ENCODE data around the gene SHOC2. TPM values are rescaled to one million over a fixed set of nuclear protein-coding genes. Genes with fewer than 3 reads are reported as not detected.

SHOC2 gene
- total RNA-seq, 2 experiments from 2014 or later: 24.9 to 27.2 TPM

- no peak for DNase-seq
- intact Hi-C loops (cut with micrococcal nuclease): no loop called here
- Mint-ChIP-seq H3K36me3 (ENCODE audit: low read depth) (no peaks in the 10 kb centered on the region), H3K27ac (no peak overlapping the region), H3K4me1 (ENCODE audit: low read depth) (peaks cover 39% of the 10 kb centered on the region), H3K27me3 (ENCODE audit: low read depth) (no peaks in the 10 kb centered on the region), H3K9me3 (no peaks in the 10 kb centered on the region), H3K4me3 (no peak overlapping the region)
- CTCF ChIA-PET: interaction anchor here (0.6 kb wide), 1 partner anchor 24 kb away, joined by 3 read pairs; no protein-coding TSS in a partner anchor
Observed at GRCh38 chr10:110923856-110924493, 4.6 kb downstream of the SHOC2 start.

GRCh38 chr10:110927461-110927860 lies 8.1 kb downstream of the SHOC2 start:
- Mint-ChIP-seq H3K4me1 (ENCODE audit: low read depth) (peaks cover 35% of the 10 kb centered on the region), H3K27ac (no peak overlapping the region), H3K36me3 (ENCODE audit: low read depth) (no peaks in the 10 kb centered on the region), H3K9me3 (no peaks in the 10 kb centered on the region), H3K27me3 (ENCODE audit: low read depth) (no peaks in the 10 kb centered on the region), H3K4me3 (no peak overlapping the region)
- DNase-seq: no peak
- CTCF ChIA-PET: no interaction called here
- intact Hi-C loops (cut with micrococcal nuclease): no loop called here

- H3K4me1 Mint-ChIP-seq (ENCODE audit: low read depth): peaks cover 17% of the 10 kb centered on the region
- intact Hi-C loops (cut with micrococcal nuclease): no loop called here
Observed at GRCh38 chr10:110931769-110932381, 12.5 kb downstream of the SHOC2 start.

GRCh38 chr10:110932505-110933180 lies 13.2 kb downstream of the SHOC2 start:
- no peak for DNase-seq
- H3K4me3 Mint-ChIP-seq: no peak overlapping the region
- peaks cover 5% of the 10 kb centered on the region for H3K36me3 Mint-ChIP-seq (ENCODE audit: low read depth)
- H3K27me3 Mint-ChIP-seq (ENCODE audit: low read depth): no peaks in the 10 kb centered on the region
- CTCF ChIA-PET: no interaction called here
- no peaks in the 10 kb centered on the region for H3K9me3 Mint-ChIP-seq
- intact Hi-C loops (cut with micrococcal nuclease): no loop called here
- peaks cover 15% of the 10 kb centered on the region for H3K4me1 Mint-ChIP-seq (ENCODE audit: low read depth)
- no peak overlapping the region for H3K27ac Mint-ChIP-seq

More at GRCh38 chr10:110931769-110932381, 12.5 kb downstream of the SHOC2 start:
- H3K4me3 Mint-ChIP-seq: no peak overlapping the region
- H3K27me3 Mint-ChIP-seq (ENCODE audit: low read depth): no peaks in the 10 kb centered on the region
- no peaks in the 10 kb centered on the region for H3K9me3 Mint-ChIP-seq
- no peak for DNase-seq
- CTCF ChIA-PET: interaction anchor here (0.6 kb wide), 1 partner anchor 13 kb away, joined by 3 read pairs; no protein-coding TSS in a partner anchor
- no peak overlapping the region for H3K27ac Mint-ChIP-seq
- peaks cover 3% of the 10 kb centered on the region for H3K36me3 Mint-ChIP-seq (ENCODE audit: low read depth)

- H3K4me1 Mint-ChIP-seq (ENCODE audit: low read depth): peaks cover 18% of the 10 kb centered on the region
- H3K9me3 Mint-ChIP-seq: no peaks in the 10 kb centered on the region
- H3K27me3 Mint-ChIP-seq (ENCODE audit: low read depth): no peaks in the 10 kb centered on the region
- H3K27ac Mint-ChIP-seq: no peak overlapping the region
- peaks cover 15% of the 10 kb centered on the region for H3K36me3 Mint-ChIP-seq (ENCODE audit: low read depth)
- no peak for DNase-seq
- intact Hi-C loops (cut with micrococcal nuclease): loop anchor here (1.0 kb wide), 1 partner anchor 9 kb away; no protein-coding TSS in a partner anchor
- CTCF ChIA-PET: no interaction called here
- H3K4me3 Mint-ChIP-seq: no peak overlapping the region
Observed at GRCh38 chr10:110936757-110937156, 17.4 kb downstream of the SHOC2 start.

GRCh38 chr10:110939419-110939818 lies 20.0 kb downstream of the SHOC2 start:
- no peaks in the 10 kb centered on the region for H3K27me3 Mint-ChIP-seq (ENCODE audit: low read depth)
- H3K9me3 Mint-ChIP-seq: no peaks in the 10 kb centered on the region
- CTCF ChIA-PET: interaction anchor here (0.7 kb wide), 1 partner anchor 150 kb away, joined by 3 read pairs; no protein-coding TSS in a partner anchor
- DNase-seq: no peak
- H3K4me1 Mint-ChIP-seq (ENCODE audit: low read depth): peaks cover 31% of the 10 kb centered on the region
- H3K4me3 Mint-ChIP-seq: no peak overlapping the region
- no peak overlapping the region for H3K27ac Mint-ChIP-seq
- intact Hi-C loops (cut with micrococcal nuclease): no loop called here
- peaks cover 36% of the 10 kb centered on the region for H3K36me3 Mint-ChIP-seq (ENCODE audit: low read depth)

GRCh38 chr10:110944792-110945396 lies 25.5 kb downstream of the SHOC2 start:
- Mint-ChIP-seq H3K4me1 (ENCODE audit: low read depth) (peaks cover 44% of the 10 kb centered on the region), H3K4me3 (no peak overlapping the region), H3K36me3 (ENCODE audit: low read depth) (peaks cover 49% of the 10 kb centered on the region), H3K27ac (no peak overlapping the region), H3K27me3 (ENCODE audit: low read depth) (no peaks in the 10 kb centered on the region), H3K9me3 (peaks cover 3% of the 10 kb centered on the region)
- intact Hi-C loops (cut with micrococcal nuclease): loop anchor here (1.0 kb wide), 1 partner anchor 8 kb away; no protein-coding TSS in a partner anchor
- DNase-seq: no peak
- CTCF ChIA-PET: interaction anchor here (0.6 to 0.9 kb wide), 4 partner anchors 13 to 277 kb away, joined by 3 to 8 read pairs (median 4); no protein-coding TSS in a partner anchor

- no peak for DNase-seq
- Mint-ChIP-seq H3K4me1 (ENCODE audit: low read depth) (peaks cover 44% of the 10 kb centered on the region), H3K9me3 (peaks cover 3% of the 10 kb centered on the region), H3K36me3 (ENCODE audit: low read depth) (peaks cover 46% of the 10 kb centered on the region), H3K27me3 (ENCODE audit: low read depth) (no peaks in the 10 kb centered on the region), H3K27ac (no peak overlapping the region), H3K4me3 (no peak overlapping the region)
- intact Hi-C loops (cut with micrococcal nuclease): no loop called here
- CTCF ChIA-PET: no interaction called here
Observed at GRCh38 chr10:110946496-110946895, 27.1 kb downstream of the SHOC2 start.

- Mint-ChIP-seq H3K9me3 (peaks cover 3% of the 10 kb centered on the region), H3K36me3 (ENCODE audit: low read depth) (peaks cover 44% of the 10 kb centered on the region), H3K27ac (no peak overlapping the region), H3K4me1 (ENCODE audit: low read depth) (peaks cover 44% of the 10 kb centered on the region), H3K27me3 (ENCODE audit: low read depth) (no peaks in the 10 kb centered on the region), H3K4me3 (no peak overlapping the region)
- intact Hi-C loops (cut with micrococcal nuclease): no loop called here
- CTCF ChIA-PET: no interaction called here
- no peak for DNase-seq
Observed at GRCh38 chr10:110947061-110947595, 27.7 kb downstream of the SHOC2 start.

GRCh38 chr10:110951381-110951780 lies 32.0 kb downstream of the SHOC2 start:
- Mint-ChIP-seq H3K27me3 (ENCODE audit: low read depth) (no peaks in the 10 kb centered on the region), H3K9me3 (peaks cover 3% of the 10 kb centered on the region), H3K27ac (no peak overlapping the region), H3K36me3 (ENCODE audit: low read depth) (peaks cover 32% of the 10 kb centered on the region), H3K4me1 (ENCODE audit: low read depth) (peaks cover 30% of the 10 kb centered on the region), H3K4me3 (no peak overlapping the region)
- no peak for DNase-seq
- CTCF ChIA-PET: interaction anchor here (0.7 kb wide), 1 partner anchor 410 kb away, joined by 3 read pairs; no protein-coding TSS in a partner anchor
- intact Hi-C loops (cut with micrococcal nuclease): no loop called here

- Mint-ChIP-seq H3K4me3 (no peak overlapping the region), H3K27me3 (ENCODE audit: low read depth) (no peaks in the 10 kb centered on the region), H3K27ac (no peak overlapping the region), H3K36me3 (ENCODE audit: low read depth) (peaks cover 9% of the 10 kb centered on the region), H3K9me3 (no peaks in the 10 kb centered on the region), H3K4me1 (ENCODE audit: low read depth) (peaks cover 28% of the 10 kb centered on the region)
- intact Hi-C loops (cut with micrococcal nuclease): no loop called here
- CTCF ChIA-PET: no interaction called here
- no peak for DNase-seq
Observed at GRCh38 chr10:110957606-110958005, 38.2 kb downstream of the SHOC2 start.
